ENCODE results near the gene KBTBD13.

KBTBD13 gene

DNA sequence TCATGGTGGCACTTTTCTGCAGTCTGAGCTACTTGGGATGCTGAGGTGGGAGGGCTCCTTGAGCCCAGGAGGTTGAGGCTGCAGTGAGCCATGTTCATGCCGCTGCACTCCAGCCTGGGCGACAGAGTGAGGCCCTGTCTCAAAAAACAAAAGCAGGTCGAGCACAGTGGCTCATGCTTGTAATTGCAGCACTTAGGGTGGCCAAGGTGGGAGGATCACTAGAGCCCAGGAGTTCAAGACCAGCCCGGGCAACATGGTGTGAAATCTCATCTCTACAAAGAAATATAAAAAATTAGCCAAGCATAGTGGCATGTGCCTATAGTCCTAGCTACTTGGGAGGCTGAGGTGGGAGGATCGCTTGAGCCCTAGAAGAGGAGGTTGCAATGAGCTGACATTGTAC, 28.5 kb downstream of the KBTBD13 start:
- no peak overlapping the region for H3K4me3 ChIP-seq (ENCODE audit: low read depth, low read length)

DNA sequence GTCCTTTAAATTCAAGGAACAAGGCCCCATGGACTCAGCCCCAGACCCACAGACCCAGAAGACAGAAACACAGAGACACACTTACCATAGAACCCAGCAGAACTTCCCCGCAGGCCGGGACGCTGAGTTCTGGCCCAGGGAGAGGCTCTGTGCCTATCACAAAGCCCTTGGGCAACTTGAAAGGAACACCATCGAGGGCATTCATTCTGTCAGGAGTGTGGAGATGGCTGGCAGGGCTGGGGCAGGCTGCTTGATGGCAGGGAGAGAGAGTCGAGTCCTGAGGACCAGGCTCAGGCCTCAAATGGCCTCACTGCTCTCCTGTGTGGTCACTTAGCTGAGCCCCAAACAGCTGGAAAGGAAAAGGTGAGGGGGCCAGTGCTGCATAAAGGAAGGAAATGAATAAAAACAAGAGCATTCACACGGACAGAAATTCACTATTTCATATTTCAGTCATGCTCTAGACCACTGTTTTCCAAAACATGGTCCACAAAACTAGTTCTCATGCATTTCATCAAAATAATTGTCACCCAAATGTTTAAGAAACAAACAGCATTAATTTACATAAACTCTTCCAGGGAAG, 29.6 kb downstream of the KBTBD13 start:
- no peak overlapping the region for H3K4me3 ChIP-seq (ENCODE audit: low read depth, low read length)

DNA sequence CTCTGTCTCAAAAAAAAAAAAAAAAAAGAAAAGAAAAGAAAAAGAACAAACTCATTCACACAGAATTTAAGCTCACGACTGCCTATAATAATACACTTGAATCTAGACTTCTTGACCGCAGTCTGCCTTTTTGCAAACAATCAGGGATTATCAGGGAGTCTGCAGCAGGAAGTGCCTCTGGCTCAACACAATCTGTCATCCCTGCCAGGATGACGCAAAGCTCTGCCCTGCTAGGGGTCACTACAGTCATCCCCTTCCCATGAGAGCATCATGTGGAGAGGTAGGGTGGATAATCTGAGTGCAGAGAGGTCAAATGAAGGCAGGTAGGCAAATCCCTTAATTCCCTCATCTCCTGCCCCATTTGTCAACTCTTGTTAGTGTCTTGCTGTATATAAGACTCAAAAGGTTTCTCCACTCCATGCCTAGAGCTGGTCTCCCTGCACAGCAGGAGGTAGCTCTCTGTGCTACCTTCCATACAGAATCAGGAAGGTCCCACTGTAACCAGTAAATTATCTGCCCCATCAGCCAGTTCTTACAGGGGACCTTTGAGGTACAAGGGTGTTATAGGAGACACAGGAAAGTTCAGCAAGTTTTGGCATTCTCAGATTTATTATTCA, 34.2 kb downstream of the KBTBD13 start:
- H3K4me3 ChIP-seq (ENCODE audit: low read depth, low read length) = no peak overlapping the region

GRCh38 chr15:65115086-65115485, 38.5 kb downstream of the KBTBD13 start, which contains the start of gene UBAP1L:
Gene UBAP1L, minus strand, starts transcription at chr15:65115200. Its CDS starts 8,985 bp downstream, at chr15:65106215.
- H3K4me3 ChIP-seq (ENCODE audit: low read depth, low read length) = no peak within 1 kb of the TSS

DNA sequence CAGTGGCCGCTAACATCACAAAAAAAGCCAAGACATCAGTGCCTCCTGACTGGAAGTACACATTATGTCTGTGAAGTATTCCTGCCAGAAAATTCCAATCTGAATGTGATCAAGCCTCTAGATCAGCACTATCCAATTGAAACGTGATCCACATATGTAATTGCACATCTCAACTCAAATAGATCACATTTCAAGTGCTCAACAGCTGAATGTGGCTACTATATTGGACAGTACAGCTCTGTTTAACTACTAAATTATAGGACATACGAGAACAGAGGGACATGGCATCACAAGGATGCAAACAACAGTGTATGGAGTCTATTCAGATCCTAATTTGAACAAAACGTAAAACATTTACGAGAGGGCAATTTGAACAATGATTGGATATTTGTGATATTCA, 39.0 kb downstream of the KBTBD13 start:
- H3K4me3 ChIP-seq (ENCODE audit: low read depth, low read length) = no peak overlapping the region

Measured in iPS-11a (cell line).